Non-pigmented ciliary epithelial cell (primary cell): Measurements from ENCODE around the gene PEX11A.
A peak's percentile ranks its signal among the peaks of the same experiment; 100 is the strongest.

Experiments used
- DNase-seq: peaks from one replicate; pipeline ENCODE4 v3.0.0-alpha.2; 2010; ENCODE audit warnings: low read depth

The PEX11A gene

GRCh38 chr15:89674526-89674925, 16.0 kb downstream of the PEX11A start:
- DNase-seq = no peak

DNA sequence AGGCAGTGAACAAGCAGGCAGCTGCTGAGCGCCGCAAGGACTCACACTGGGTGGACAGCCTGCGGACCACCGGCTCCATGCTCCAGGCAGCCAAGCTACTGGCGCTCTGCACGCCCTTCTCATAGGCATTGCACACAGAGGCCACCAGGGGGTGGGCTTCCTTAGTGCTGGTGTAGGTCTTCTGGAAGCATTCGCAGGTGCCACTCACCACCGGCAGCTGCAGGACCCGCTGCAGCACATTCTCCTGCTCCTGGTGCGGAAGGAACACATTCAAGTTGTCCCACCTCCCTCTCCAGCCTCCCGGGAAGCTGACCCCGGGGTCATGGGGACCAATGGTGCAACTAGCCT, 17.4 kb downstream of the PEX11A start:
- DNase-seq = no peak

- DNase-seq = no peak
Measured at GRCh38 chr15:89672221-89673164, 18.1 kb downstream of the PEX11A start.

DNA sequence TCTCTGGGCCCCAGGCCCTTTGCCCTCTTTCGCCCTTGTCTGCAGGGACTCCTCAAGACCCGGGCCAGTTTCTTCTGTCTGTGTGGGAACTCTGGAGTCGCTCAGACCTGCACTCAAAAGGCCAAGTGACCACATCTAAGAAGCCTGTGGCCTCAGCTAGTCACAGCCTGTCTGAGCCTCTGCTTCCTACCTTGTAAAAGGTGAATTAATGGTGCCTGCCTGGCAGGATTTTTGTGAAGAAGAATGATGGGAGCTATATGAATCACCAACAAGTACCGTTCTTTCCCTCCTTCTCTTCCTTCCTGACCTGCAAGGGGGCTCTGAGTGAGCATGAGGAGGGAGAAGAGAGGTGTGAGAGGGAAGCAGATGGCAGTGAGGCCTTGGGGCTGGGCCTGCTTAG, 18.9 kb downstream of the PEX11A start:
- no peak for DNase-seq

GRCh38 chr15:89670971-89671560, 19.5 kb downstream of the PEX11A start:
- DNase-seq = no peak

- DNase-seq = no peak
Measured at GRCh38 chr15:89669941-89670340, 20.6 kb downstream of the PEX11A start.

- no peak for DNase-seq
Measured at GRCh38 chr15:89669309-89669865, 21.2 kb downstream of the PEX11A start.

DNA sequence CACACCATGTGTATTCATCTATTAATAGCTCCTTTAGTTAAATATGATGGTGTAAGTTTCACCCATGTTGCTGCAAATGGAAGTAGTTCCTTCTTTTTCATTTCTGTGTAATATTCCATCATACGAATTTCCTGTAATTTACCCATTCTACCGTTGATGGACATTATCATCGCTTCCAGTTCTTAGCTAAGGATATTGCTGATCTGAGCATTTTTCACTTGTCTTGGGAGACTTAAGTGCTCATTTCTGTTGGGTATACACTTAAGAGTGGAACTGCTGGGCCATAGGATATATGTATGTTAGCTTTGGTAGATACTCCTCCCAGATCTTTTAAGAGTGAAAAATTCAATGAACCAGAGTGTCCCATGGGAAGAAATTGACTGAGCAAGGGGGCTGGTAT, 22.4 kb downstream of the PEX11A start:
- no peak for DNase-seq

DNA sequence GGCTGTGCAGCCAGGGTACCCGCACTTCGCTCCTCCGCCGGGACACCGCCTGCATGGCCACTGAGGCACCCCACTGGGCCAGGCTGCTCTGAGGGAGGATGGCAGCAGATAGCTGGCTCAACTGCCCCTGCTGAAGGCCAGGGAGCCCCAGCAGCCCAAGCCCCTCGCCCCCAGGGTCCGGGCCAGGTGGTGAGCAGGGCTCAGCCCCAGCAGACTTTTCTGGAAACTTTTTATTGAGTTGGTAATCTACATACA, 22.9 kb downstream of the PEX11A start:
- no peak for DNase-seq

DNA sequence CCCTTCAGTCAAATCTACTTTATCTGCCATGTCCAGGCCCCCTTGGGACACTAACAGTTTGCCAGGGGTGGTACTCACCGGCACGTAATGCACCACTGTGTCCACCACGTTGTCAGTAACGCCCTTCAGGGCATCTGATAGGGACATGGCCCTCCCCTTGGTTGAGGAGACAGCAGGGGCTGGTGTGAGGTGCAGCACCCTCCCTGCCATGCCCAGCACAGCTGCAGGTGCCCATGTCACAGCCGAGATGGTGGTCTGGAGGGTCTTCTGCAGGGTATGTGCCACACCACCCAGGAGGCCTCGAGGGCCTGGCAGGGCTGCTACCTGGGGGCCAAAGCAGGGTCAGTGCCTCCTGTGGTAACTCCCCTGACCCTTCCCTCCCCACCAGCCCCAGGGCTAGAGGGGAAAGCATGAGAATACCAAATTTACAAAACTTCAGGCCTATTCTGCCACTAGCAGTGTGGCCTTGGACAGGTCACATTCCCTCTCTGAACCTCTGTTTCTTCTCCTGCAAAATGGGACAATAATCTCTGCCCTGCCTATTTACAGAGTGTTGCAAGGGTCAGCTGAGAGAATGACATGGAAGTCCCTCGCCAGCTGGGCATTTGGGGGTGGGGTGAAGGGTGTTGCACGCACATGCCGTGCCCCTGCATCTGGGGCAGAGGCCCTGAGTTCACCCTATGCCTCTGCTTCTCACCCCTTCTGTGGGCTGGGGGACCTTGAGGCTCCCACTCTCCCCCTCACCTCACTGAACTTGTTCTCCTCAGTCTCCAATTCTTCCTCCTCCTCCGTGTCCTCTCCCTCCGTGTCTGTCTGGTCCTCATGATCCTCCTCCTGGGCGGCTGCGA, 23.5 kb downstream of the PEX11A start:
- no peak for DNase-seq

DNA sequence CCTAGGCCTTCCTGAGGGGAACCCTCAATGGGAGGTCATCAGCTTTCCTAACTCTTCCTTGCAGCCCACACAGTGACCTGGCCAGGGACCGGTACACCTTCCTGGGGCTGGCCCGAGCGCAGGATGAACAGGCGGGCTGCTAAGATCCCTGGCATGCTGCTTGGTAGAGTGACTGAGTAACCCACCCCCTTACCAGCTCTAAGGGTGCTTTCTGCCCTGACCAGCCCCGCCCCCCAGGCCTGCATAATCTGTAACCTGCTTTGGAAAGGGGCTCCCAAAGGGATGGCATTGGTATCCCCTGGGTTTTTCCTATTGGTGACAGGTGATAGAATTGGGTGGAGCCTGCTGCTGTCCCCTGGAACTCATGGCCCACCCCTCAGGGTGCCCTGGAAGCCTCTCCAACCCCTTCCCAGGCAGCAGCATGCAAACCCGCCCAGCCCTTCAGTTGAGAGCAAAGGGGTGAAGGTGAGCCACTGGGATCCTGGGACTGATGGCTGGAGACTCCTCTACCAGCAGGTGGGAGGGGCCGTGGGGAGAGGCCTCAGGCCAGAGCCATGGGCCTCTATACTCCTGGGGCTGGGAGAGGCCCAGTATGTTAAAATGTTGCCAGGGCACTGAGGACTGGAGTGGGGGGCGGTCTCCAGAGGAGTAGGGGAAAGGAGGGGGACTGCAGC, 24.2 kb downstream of the PEX11A start:
- DNase-seq = no peak

DNA sequence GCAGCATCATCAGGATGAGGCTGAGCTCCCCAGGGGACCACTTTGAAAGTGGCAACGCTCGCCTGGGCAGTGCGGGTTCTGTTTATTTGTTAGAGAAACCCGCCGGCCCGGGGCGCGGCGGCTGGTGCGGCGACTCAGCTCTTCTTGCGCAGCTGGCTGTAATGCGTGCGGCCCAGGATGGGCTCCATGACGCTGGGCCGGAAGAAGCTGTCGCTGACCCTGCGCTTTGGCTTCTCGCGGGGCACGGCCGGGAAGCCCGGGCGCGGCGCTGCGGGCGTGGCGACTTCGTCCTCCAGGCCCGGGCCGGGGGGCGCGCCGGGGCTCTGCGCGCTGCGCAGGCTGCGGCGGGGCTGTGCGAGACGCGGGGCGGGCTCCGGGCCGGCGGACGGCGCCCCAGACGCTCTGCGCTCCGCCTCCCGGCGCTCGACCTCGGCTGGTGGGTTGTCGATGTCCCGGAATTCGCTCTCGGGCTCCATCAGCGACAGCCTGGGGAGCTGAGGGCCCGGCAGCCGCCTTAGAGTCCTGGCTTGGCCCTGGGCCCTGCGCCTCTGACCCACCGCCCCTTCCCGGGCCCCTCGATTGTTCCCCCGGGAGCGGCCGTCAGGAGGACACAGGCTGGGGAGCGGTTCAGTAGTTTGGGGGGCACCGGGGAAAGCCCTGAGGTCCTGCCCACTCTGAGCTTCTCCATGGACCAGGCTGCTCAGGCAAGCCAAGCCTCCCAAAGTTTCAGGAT, 24.9 kb downstream of the PEX11A start:
- DNase-seq = no peak

DNA sequence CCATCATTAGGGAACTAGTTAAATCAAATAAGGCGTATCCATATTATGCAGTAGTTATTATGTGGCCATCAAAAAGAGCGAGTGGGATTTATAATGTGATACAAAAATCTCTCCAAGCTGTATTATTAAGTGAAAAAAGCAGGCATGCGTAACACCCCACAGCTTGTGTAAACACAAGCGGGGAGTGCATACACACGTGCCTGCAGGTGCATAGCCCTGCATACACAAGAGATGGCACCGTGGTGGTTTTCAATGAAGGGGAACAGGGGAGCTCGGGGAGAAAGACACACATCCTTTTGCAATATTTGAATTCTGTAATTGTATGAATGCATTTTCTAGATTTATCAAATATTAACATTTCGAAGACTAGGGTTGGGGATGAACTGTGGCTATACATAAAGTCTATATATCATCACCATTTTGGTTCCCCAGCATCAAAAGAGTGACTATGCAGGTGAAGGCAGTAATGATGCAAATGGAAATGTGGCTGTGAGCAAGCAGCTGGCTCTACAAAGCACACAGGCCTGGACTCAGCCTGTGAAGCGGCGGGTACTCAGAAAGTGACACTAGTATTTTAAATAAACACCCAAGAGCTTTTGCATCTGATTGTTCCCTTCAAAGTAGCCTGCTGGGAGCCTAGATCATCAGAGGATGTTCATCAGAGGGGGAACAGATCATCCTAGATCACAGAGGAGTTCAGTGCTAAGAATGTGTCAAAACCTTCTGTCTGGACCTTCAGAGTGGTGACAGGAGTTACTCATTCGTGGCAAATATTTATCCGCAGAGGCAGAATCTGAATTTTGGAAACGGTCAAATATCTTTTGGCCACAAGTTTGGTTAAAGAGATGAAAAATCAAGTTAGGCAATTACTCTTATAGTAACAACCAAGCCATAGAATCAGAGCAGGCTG, 25.9 kb downstream of the PEX11A start:
- DNase-seq = no peak

DNA sequence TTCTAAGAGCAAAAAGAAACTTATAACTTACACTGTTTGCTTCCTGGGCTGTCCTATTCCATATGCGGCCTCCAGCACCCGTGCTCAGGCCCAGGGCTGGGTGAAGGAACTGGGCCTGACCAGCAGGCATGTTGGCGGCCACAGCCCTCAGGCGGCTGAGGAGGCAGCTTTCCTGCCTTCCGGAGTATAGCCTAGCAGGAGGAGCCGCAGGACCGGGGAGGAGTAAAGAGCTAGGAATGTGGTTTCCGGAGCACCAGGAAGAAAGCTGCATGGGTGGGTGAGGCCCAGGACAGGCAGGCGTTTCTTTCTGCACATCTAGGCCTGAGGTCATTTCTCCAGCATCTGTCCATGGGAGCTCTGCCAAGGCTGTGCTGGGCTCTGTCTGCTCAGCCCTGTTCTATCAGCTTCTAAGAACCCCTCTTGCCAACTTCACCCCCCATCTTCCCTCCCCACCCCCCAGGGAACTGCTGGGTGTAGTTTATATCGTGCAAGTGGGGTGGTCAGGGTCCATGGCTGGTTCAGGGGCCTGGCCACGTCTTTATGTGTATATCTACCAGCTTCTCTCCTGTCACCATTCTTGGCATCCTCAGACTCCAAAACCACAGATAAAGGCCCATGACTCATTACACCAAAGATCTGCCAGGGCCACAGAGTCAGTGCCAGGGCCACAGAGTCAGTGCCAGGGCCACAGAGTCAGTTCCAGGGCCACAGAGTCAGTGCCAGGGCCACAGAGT, 27.5 kb downstream of the PEX11A start:
- peak; percentile 68 for DNase-seq

DNA sequence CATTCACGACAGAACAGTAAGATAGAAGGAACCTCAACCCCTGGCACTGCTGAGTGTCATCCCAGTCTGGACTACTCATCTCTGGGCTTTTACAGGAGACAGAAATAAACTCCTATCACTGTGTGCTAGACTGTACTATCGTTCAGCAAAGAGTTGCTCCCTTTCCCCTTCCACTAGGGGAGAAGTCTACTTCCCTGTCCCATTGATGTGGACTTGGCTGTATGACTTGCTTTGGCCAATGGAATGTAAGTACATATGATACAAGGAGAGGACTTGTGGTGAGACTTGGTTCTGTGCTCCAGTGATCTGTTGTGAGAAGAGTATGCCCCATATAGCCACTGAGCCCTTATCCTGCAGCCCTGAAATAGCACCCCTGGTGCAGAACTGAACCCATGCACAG, 30.0 kb downstream of the PEX11A start:
- DNase-seq = no peak

DNA sequence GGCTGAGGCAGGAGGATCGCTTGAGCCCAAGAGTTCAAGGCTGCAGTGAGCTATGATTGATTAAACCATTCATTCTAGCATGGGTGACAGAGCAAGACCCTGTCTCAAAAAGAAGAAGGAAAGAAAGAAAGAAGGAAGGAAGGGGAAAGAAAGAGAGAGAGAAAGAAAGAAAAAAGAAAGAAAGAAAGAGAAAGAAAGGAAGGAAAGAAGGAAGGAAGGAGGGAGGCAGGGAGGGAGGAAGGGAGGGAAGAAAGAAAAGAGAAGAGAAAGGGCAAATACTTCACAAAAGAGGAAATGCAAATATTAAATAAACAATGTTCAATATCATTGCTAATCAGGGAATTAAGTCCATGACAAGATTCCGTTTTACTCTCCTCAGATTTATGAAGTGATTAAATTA, 31.3 kb downstream of the PEX11A start:
- DNase-seq = no peak

- no peak for DNase-seq
Measured at GRCh38 chr15:89657686-89658200, 32.8 kb downstream of the PEX11A start.

DNA sequence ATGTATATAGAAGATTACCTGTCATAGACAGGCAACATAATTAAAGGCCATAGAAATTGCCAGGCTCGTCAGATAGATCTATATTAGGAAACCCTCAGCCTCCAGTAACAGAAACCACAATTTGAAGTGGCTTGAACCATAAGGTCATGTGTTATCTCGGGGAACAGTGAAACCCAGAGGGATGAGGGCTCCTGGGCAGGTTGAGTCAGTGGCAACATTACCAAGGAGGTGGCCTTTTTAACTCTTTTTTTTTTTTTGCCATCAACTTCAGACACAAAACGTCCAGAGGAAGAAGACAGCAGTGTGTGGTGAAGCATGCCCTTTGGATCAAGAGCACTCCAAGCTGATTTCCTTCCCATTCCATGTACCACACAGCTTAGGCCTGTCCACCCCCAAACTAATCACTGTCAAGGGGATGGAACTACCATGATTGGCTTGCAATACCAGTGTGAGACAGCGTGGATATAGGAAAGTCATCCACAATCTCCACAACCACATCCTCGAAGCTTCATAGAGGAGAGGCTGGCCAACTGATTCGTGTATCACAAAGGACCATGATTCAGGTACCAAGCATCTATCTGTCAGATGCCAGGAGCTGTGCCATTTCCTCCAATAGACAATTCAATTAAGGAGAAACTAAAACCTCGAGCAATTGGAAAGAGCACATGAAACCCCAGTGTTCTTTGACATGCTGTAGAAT, 34.3 kb downstream of the PEX11A start:
- no peak for DNase-seq
